Activated CD8-positive, alpha-beta memory T cell treated with anti-CD3 and anti-CD28 coated beads, Interleukin-2, amount 50 U/mL, for 1 hour (primary cell): ENCODE results near the gene GRIK3.
"Not testable (repeated sequence)": the region's sequence is repeated elsewhere in the genome, so short reads cannot be mapped to it uniquely, and the experiment has no call there.

Source experiments
- DNase-seq: peaks from one replicate; pipeline ENCODE4 v3.0.0-alpha.2; 2020; ENCODE audit errors: extremely low read depth

GRIK3 gene

DNA sequence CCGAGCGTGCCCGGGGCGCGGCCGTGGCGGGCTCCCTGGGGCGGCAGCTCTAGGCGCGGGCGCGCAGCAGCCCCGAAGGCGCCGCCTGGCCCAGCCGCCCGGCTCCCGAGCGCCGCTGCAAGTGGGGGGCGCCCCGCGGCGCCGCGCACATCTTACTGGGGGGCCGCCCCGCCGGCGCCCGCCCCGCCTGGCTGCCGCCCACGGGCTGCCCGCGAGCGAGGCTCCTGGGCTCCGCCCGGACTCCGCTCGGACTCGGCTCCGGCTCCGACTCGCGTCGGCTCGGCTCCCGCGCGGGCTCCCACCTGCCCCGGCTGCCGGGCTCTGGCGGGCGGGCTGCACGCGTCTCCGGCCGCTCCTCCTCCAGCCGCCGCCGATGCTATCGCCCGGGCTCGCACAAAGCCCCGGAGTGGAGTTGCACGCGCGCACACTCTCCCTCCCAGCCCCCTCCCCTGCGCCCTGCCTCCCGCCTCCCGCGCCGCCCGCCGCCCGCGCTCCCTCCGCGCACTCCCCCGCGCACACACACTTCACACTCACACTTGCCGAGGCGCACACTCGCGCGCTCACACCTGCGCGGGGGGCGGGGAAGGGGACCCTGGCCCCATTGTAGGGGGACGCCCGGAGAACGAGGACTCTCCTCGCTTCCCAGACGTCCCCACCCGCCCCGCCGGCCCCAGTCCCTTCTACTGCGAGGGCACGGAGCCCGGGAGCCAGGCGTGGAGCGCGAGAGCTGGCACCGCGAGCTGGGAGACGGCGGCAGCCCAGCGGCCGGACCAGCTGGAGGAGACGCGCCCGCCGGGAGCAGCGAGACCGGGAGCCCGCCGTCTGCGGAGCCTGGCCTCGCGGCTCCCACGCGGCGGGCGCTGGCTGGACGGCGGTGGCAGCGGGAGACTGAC lies at the start of gene GRIK3:
Gene GRIK3, minus strand, starts transcription at position 395 of the 893 bp plus-strand sequence. CDS start 407 bp downstream, outside the sequence.
- no peak for DNase-seq

DNA sequence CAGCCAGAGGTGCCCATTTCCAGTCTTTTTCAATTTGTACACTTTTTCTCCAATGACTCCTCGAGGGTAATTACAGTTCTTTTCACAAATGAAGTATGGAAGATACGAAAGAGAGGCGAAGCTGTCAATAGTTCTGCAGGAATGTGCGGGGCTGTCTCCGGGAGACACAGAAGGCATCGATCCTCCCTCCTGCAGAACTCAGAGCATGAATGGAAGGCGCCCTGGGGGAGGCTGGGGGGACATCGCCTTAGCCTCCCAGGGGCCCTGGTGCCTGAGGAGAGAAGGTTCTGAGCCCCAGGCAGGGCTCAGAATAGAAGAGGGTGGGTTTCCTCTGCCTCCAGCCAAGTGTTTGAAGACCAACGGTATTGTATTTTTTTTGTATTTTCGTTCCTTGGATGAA lies 49.7 kb upstream of the GRIK3 start:
- no peak for DNase-seq

DNA sequence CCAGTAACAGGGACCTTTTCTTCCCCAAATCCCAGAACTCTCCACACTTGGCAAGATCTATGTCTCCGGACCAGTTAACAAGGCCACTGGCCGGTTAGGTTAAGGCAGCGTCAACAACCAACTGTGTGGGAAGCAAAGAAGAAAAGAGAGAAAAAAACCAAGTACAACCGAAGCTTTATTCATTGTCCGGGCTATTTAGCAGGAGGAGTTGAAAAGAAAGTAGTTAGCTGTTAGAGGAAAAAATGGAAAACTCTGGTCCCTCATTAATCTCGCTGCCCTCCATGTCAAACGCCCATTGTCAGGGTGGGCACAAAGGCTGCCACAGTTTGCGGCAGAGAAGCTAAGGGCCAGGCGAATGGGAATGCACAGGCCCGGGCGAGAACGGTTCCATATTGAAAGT lies 49.3 kb upstream of the GRIK3 start:
- DNase-seq = no peak

DNA sequence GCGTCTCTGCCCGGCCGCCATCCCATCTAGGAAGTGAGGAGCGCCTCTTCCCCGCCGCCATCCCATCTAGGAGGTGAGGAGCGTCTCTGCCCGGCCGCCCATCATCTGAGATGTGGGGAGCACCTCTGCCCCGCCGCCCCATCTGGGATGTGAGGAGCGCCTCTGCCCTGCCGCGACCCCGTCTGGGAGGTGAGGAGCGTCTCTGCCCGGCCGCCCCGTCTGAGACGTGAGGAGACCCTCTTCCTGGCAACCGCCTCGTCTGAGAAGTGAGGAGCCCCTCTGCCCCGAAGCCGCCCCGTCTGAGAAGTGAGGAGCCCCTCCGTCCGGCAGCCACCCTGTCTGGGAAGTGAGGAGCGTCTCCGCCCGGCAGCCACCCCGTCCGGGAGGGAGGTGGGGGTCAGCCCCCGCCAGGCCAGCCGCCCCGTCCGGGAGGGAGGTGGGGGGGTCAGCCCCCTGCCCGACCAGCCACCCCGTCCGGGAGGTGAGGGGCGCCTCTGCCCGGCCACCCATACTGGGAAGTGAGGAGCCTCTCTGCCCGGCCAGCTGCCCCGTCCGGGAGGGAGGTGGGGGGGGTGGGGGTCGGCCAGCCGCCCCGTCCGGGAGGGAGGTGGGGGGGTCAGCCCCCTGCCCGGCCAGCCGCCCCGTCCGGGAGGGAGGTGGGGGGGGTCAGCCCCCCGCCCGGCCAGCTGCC lies 46.1 kb upstream of the GRIK3 start:
- DNase-seq = not testable (repeated sequence)

DNA sequence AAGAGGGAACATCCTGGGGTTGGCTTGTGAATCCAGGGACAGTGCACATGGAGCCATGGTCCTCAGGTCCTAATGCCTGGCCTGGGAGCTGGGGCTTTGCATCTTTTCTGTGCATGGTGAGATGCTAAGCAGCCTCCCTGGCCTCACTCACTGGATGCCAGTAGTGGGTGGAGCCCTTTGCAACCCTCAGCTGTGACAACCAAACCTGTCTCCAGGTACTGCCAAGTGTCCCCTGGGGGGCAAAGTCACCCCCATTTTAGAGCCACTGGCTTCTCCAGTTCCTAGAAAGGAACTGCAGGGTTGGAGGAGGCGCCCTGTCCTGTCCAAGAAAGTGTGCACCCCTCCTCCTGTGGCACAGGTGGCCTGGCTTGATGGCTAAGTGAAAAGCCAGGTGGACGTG lies 44.6 kb upstream of the GRIK3 start:
- DNase-seq = no peak

DNA sequence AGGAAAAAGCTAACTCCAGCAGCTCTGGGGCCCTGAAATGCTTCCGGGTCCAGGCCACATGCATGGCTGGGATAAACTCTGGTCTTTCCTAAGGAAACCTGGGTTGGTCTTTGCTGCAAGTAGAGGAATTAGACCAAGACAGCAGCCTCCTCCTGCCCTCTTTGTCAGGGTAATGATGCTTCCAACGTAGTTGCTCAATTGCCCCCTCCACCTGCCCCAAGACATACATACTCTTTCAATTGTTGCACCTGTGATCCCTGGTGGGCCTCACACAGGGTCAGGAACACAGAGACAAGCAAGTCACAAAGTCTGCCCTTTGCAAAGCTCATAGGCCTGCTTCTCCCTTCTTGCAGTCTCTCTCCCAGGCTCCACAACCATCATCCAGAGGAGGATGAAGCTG lies 41.9 kb upstream of the GRIK3 start:
- no peak for DNase-seq

DNA sequence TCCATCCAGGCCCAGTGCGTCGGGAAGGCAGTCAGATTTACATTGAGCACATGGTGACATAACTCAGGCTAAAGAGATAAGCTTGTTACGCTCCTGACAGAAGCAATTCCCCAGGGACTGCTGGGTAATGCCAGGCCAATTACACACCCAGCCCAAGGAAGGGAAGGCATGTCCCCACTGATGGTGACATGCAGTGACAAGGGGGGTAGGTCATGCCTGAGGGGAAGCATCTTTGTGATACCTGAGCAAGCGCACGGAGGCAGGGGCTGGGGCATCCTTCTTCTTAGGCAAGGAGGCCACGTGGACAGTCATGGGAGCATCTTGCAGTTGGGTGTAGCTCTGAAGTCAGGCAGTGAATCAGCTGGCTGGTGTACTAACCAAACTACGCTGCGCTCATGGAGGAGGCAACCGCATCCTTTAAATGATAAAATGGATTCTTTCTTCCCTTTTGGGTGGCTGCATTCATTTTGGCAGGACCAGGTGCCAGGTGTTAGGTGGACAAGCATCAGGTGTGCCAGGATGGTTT lies 39.6 kb upstream of the GRIK3 start:
- DNase-seq = no peak

DNA sequence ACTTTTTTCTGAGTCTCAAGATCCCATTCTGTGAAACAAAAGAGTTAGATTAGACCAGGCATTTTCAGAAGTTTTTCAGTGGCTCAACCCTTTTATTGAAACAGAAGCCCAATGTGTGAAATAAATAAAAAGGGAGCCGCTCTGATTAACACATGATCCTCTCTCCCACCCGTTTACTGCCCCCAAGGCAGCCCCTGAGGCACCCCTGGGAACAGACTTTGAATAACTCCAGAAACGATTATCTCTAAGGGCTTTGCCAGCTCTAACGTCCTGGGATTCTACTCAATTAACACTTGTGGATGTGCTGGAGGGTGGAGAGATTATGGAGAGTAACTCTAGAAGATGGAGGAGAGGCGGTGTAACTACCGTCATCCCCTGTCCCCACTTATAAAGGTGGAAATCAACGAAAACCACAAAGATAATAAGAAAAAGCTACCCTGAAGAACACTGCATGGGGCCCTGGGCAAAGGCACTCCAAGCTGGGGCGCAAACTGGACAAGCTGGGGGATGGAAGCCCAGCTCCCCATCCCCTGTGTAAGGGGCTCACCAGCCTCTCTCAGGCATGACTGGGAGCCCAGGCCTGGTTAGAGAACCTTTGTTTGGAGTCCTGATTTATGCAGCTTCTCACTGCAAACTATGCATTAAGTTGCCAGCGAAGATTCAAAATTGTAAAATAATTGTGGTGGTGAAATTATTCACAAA lies 39.0 kb upstream of the GRIK3 start:
- DNase-seq = no peak

DNA sequence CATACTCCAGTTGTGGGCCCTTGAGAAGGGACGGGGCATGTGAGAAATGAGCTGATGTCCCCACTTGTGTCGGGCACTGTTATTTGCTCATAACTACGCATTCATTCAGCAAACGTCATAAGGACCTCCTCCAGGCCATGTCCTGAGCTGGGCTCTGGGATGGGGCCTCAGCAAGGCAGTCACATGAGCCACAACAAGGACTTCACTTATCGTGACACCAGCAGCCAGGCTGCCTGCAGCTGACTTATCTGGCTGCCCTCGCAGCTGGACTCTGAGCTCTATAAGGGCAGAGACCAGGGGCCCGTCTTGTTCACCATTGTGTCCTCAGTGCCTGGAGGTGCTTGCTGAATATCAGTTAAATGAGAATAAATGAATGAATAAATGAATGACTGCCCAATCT lies 37.5 kb upstream of the GRIK3 start:
- DNase-seq = no peak

DNA sequence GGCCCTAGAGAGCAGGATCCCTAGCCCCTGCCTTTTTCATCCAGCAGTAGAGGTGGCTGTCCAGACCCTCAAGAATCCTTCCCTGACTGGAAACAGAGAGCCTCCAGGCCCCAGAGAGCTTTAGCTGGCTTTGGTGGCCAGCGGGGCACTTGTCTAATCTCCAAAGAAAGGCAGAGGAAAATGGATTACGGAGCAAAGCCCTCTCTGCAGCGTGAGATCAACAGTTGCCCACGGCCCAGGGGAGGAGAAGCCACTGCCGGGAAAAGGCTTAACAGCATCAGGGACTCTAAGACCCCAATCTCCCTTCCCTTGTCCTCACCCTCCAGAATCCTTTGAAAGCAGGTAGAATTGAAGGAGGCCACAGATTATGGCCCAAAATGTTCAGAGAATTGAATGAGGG lies 35.8 kb upstream of the GRIK3 start:
- no peak for DNase-seq

DNA sequence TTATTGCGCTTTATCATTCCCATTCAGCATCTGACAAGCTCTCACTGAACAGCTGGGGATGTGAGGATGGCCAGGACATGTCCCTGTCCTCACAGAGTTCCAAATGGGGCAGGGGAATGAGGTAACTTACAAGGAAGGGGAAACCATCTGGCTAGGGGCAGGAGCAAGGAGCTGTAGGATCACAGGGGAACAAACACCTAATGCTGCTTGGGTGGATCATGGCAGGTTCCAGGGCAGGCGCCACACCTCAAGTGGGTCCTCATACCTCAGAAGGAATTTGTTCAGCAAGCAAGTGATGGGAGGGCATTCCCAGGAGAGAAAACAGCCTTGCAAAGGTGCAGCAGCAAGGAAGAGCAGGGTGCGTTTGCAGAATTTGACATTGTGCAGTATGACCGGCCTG lies 35.1 kb upstream of the GRIK3 start:
- no peak for DNase-seq

DNA sequence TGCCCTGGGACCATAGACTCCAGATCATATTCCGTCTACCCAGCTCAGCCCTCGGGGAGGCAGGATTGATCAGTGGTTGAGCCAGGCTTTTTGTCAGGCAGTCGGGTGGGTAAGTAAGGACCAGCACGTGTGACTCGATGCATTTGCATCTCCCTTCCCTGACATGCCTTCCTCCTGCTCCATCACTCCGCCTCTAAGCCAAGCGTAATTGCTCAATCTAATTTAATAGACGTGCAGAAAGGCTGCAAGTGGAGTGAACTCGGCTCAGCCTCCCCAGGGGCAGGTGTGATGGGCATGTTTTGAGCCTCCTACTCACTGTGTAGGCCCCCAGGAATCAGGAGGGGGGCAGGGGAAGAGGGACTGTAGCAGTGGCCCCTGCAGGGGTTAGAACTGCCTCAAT lies 34.6 kb upstream of the GRIK3 start:
- no peak for DNase-seq

DNA sequence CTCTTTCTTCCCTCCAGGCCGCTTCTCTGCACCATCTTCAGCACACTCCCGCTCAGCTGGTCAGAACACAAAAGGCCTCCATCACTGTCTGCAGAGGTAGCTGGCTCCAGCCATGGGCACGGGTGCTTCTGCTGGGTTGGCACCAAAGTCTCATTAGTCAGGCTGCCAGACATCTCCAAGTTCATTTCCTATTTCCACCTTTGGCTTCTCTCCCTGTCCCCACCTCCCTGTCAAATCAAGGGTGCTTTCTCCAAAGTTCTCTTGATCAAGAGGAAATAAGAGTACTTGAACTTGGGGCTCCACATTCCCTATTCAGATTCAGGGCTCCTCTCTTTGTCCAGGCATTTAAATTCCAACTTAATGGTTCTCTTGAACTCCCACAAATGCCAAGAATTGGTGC lies 33.9 kb upstream of the GRIK3 start:
- DNase-seq = no peak

DNA sequence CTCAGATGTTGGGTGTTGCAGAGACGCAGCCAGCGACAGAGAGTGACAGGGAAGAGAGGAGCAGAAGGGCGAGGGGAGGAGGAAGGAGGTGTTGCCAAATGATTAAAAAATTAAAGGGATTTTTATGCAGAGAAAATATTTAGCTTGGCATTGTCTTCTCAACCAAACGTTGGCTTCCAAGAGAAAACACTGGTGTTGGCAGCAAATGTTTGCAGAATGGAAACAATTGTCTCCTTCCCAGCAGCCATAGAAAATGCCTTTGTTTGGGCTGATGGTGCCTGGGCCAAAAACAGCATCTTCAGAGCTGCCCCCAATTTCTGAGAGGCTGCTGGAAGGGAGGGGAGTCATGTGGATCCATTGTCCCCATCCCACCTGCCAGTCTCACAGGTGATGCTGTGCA lies 29.7 kb upstream of the GRIK3 start:
- DNase-seq = no peak

DNA sequence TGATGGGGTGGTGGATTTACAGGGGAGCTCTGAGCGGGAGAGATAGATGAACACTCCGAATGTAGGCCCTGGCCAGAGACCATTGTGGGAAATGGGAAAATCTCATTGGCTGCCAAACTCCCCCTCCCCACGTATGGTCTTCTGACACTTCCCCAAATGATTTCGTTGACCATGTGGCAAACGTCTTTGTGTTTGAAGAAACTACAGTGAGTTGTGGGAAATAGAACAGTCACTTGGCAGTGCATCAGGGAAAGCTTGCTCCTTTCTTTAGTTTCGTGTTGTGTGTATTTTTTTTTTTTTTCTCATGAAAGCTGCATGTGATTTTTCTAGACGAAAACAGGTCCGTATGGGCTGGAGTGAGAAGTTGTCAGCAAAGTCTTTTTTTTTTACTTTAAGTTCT lies 25.0 kb upstream of the GRIK3 start:
- no peak for DNase-seq

DNA sequence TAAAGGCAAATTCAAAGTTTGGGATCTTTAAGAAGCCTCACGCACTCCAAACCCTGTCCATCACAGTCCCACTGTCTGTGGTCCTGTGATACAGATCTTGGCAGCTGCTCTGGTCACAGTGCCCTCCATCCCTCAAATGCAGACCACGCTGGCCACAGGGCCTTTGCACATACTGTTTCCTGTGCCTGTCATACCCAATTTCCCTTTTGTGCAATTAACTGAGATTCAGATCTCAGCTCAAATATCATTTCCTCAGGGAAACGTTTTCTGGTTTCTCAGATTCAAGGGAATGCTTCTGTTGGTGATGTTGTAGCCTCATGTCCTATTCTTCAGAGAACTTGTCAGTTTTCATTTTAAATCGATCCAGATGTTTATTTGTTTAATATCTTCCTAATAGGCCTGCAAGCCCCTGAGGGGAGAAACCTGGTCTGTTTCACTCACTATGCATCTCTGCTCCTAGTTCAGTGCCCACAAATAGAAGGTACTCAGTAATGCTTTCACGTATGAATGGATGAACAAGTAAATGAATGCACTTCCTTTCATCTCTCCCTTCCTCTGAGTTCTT lies 24.2 kb upstream of the GRIK3 start:
- DNase-seq = no peak

DNA sequence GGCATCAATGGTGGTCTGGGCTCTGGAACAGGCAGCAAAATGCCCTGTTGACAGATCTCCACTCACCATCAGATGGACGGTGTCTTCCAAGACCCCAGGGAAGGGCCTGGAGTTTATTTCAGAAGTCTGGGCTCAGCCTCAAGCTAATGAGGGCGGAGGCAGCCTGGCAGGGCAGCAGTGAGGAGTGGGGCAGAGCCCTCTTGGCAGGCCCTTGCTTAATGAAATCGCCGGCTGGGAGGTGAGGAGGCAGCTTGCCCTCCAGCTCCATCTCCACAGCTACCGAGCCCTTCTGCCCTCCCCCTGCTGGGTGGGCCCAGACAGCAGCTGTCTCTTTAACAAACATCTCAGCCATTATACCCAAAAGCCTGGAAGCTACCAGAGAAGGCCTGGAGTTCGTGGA lies 22.0 kb upstream of the GRIK3 start:
- DNase-seq = no peak

DNA sequence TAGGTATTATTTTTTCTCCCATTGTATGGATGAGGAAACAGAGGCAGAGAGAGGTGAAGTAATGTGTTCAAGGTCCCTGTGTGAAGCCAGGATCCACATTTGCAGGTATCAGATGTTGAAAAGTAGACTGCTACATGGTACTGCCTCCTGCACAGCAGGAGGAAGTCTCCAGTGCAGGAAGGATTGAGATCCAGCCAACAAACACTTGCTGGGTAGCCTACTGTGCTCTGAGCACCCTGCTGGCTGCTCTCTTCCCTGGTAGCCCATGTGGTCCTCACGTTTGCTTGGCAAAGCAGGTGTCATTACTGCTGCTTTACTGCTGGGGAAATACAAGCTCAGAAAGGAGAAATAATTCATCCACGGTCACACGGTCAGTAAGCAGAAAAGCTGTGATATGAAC lies 21.3 kb upstream of the GRIK3 start:
- no peak for DNase-seq

DNA sequence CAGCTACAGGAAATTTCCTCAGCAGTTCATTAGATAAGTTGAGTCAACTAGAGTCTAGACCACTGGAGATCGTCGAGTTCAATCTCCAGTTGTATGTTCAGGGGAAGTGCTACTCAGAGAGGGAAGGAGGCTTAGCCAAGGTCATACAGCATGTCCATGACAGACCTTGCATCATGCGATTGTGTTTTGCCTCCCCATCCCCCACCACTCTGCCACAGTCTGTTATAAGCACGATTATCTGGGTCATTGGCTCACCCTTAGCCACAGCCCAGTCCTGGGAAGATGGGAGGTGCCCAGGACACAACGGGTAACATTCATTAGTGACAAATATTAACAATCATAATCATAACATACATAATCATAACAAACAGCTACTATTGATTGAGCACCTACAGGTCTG lies 18.9 kb upstream of the GRIK3 start:
- no peak for DNase-seq

DNA sequence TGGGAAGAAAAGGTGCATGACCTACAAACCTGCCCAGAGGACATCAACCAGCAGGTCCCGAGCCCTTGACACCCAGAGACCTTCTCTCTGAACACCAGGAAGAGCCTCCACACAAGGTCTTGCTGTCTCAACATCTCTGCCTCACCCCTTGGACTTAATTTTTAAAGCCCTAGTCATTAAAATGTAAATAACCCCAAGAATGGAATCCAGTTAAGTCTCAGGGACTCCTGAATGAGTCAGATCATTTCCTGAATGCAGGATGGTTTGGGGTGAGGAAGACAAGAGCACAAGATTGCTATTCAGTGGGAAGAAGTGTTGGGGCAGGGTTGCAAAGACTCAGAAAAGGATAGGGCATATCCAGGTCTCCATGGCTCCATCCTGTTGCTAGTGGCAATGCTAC lies 17.8 kb upstream of the GRIK3 start:
- DNase-seq = no peak

DNA sequence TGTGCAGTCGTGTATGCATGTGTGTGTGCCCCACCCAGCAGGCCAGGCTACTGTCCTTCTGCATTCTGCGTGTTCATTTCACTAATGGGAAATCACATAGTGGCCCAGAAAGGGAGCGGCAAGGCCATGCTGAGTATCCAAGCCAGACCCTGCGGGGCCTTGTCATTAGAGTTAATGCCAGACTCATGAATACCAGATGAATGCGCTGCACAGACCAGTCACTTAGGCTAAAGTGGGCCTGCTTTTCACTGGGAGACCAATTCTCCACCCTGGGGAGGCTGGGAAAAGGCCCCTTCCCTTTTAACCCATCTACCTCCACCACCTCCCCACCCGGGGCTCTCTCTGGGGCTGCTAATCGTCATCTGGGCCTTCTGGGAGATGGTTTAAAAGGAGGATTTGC lies 17.0 kb upstream of the GRIK3 start:
- DNase-seq = no peak

DNA sequence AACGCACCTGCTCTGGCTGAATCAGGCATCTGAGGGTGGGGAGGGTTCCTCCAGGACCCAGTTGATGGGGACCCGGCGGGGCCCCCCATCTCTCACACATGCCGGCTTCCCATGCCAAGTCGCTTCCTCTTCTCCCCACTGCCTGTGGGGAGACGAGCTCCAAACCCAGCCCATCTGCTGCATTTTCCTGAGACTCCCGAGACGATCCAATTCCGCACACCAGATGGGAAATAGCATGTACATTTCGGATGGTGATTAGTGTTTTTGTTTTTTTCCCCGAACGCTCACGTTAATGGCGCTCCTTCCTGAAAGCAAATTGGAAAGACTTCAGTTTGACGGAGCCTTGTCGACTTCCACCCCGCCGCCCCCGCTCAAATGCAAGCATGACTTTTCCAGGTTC lies 13.2 kb upstream of the GRIK3 start:
- no peak for DNase-seq
